GM23338 (cell line): ENCODE data around the gene JUNB. TPM values are rescaled to one million over a fixed set of nuclear protein-coding genes. Genes with fewer than 3 reads are reported as not detected.

Experiments used
- ATAC-seq: fragments of 200-7000 bp; cut with Tn5 transposase; 3 replicates; pipeline ENCODE4 v1.9.1; 2020
- DNase-seq: peaks from one replicate; pipeline ENCODE4 v3.0.0-alpha.2; 2015; ENCODE audit warnings: low spot score
- H2AFZ ChIP-seq: fragments of 200-600 bp; sonication (generic); 2 replicates; pipeline ENCODE4 v1.8.0; 2016; ENCODE audit warnings: antibody characterized with exemption, mild to moderate bottlenecking, moderate library complexity
- H3F3A ChIP-seq: fragments of 200-600 bp; sonication (generic); replicated peaks from 2 replicates; pipeline ENCODE4 v1.8.0; 2017; ENCODE audit warnings: antibody characterized with exemption, mixed run types, low read depth
- H3K27ac ChIP-seq: fragments of 200-600 bp; sonication (generic); 2 replicates; pipeline ENCODE4 v1.6.1; 2016; ENCODE audit warnings: low read depth
- H3K27me3 ChIP-seq: fragments of 200-600 bp; sonication (generic); 2 replicates; pipeline ENCODE4 v1.8.0; 2016; ENCODE audit warnings: mild to moderate bottlenecking, mixed run types, moderate library complexity; ENCODE audit not compliant: insufficient read depth
- H3K36me3 ChIP-seq: fragments of 200-600 bp; sonication (generic); 2 replicates; pipeline ENCODE4 v1.8.0; 2016; ENCODE audit warnings: mild to moderate bottlenecking; ENCODE audit not compliant: insufficient read depth
- H3K4me1 ChIP-seq: fragments of 200-600 bp; sonication (generic); 2 replicates; pipeline ENCODE4 v1.8.0; 2016; ENCODE audit warnings: mild to moderate bottlenecking, moderate library complexity; ENCODE audit not compliant: insufficient read depth
- H3K4me2 ChIP-seq: fragments of 200-600 bp; sonication (generic); 2 replicates; pipeline ENCODE4 v1.7.1; 2017; ENCODE audit warnings: mixed run types
- H3K4me3 ChIP-seq: fragments of 200-600 bp; sonication (generic); 2 replicates; pipeline ENCODE4 v1.6.1; 2016; ENCODE audit warnings: mixed run types
- H3K79me2 ChIP-seq: fragments of 200-600 bp; sonication (generic); replicated peaks from 2 replicates; pipeline ENCODE4 v1.8.0; 2017; ENCODE audit warnings: mild to moderate bottlenecking; ENCODE audit not compliant: insufficient read depth
- H3K9me2 ChIP-seq: fragments of 200-600 bp; sonication (generic); 2 replicates; pipeline ENCODE4 v1.8.0; 2017; ENCODE audit not compliant: insufficient read depth
- H4K20me1 ChIP-seq: fragments of 200-600 bp; sonication (generic); replicated peaks from 2 replicates; pipeline ENCODE4 v1.8.0; 2017; ENCODE audit warnings: mild to moderate bottlenecking; ENCODE audit not compliant: insufficient read depth
- H3K27ac Mint-ChIP-seq: 2 replicates; pipeline ENCODE4 v1.8.0; 2020; ENCODE audit warnings: inconsistent platforms, mild to moderate bottlenecking, moderate library complexity, mixed read lengths
- H3K27me3 Mint-ChIP-seq: 3 replicates; pipeline ENCODE4 v1.8.0; 2022; ENCODE audit warnings: low read depth, mild to moderate bottlenecking, moderate library complexity, mixed read lengths, inconsistent platforms; ENCODE audit not compliant: insufficient read depth, poor library complexity
- H3K36me3 Mint-ChIP-seq: 3 replicates; pipeline ENCODE4 v1.8.0; 2021; ENCODE audit warnings: low read depth, mild to moderate bottlenecking, inconsistent platforms, moderate library complexity, mixed read lengths
- H3K4me1 Mint-ChIP-seq: 3 replicates; pipeline ENCODE4 v1.8.0; 2020; ENCODE audit warnings: mild to moderate bottlenecking, inconsistent platforms, mixed read lengths
- H3K4me3 Mint-ChIP-seq: 3 replicates; pipeline ENCODE4 v1.8.0; 2021; ENCODE audit warnings: moderate library complexity, mild to moderate bottlenecking, inconsistent platforms, mixed read lengths
- H3K9me3 Mint-ChIP-seq: 3 replicates; pipeline ENCODE4 v1.8.0; 2020; ENCODE audit warnings: moderate library complexity, mild to moderate bottlenecking, inconsistent platforms, mixed read lengths
- CREB1 ChIP-seq: fragments of 250-450 bp; sonication (Bioruptor Pico); IDR thresholded peaks from 2 replicates; pipeline ENCODE4 v1.5.0; 2020; ENCODE audit warnings: low read depth, mild to moderate bottlenecking, moderate library complexity
- EZH2 ChIP-seq: fragments of 200-600 bp; sonication (generic); IDR thresholded peaks from one replicate; pipeline ENCODE4 v1.8.0; 2017; ENCODE audit warnings: antibody characterized with exemption, mild to moderate bottlenecking, low read depth; ENCODE audit not compliant: unreplicated experiment
- EZH2phosphoT487 ChIP-seq: fragments of 200-600 bp; sonication (generic); IDR thresholded peaks from one replicate; pipeline ENCODE4 v1.8.1; 2018; ENCODE audit warnings: antibody characterized with exemption; ENCODE audit not compliant: unreplicated experiment
- JUNB ChIP-seq: IDR thresholded peaks from one replicate; pipeline ENCODE4 v1.6.1; 2016; ENCODE audit warnings: antibody characterized with exemption; ENCODE audit not compliant: unreplicated experiment
- POLR2AphosphoS5 ChIP-seq: IDR thresholded peaks from 2 replicates; pipeline ENCODE4 v1.6.1; 2016; ENCODE audit warnings: antibody characterized with exemption, low read depth
- ZNF114 ChIP-seq: fragments of 250-450 bp; sonication (Bioruptor Pico); IDR thresholded peaks from 2 replicates; pipeline ENCODE4 v1.5.0; 2020; ENCODE audit warnings: mild to moderate bottlenecking, moderate library complexity
- polyA plus RNA-seq: library from polyadenylated mRNA; unstranded; fragments of >200 nt; fragmentation: Nextera tagmentation; extraction: Ambion mirVana; gene quantifications from 2 replicates; pipeline ENCODE4 v1.2.1, GENCODE V29; 2016
- total RNA-seq: library from RNA; depleted of rRNA; stranded (reverse); fragments of >200 nt; shearing (Covaris generic); gene quantifications from 2 replicates; pipeline ENCODE4 v1.2.3, GENCODE V29; 2014
- TF ChIP-seq, protein P1 (sequence below): IDR thresholded peaks from 2 replicates; pipeline ENCODE4 v1.6.1; 2016; ENCODE audit warnings: antibody characterized with exemption
- TF ChIP-seq, protein P2 (sequence below), 2 experiments: fragments of 200-600 bp in 1 of 2; sonication (generic) in 1 of 2; conservative IDR thresholded peaks; 2 replicates each; pipeline versions ENCODE4 v1.5.1 to v1.6.1; 2016 to 2017; ENCODE audit warnings: antibody characterized with exemption in 2 of 2, low read depth in 2 of 2, mild to moderate bottlenecking in 2 of 2, moderate library complexity in 1 of 2

JUNB gene
- total and polyA plus RNA-seq, 2 experiments from 2014 or later, result 7.7 to 20.2 TPM

DNA sequence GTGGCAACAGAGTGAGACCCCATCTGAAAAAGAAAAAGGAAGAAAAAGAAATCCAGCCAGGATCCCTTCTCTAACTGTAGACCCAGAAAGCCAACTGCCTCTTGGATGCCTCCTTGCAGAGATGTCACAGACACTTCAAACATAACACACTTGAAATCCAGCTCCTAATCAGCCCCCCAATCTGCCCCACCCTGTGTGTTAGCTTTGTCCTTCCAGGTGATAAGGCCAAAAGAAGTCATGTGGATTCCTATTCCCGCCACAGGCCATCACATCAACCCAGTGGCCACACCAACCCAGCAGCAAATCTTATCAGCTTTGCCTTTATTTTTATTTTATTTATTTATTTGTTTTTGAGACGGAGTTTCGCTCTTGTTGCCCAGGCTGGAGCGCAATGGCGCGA lies 31.6 kb upstream of the JUNB start:
- no peak overlapping the region for H3K4me3 Mint-ChIP-seq

DNA sequence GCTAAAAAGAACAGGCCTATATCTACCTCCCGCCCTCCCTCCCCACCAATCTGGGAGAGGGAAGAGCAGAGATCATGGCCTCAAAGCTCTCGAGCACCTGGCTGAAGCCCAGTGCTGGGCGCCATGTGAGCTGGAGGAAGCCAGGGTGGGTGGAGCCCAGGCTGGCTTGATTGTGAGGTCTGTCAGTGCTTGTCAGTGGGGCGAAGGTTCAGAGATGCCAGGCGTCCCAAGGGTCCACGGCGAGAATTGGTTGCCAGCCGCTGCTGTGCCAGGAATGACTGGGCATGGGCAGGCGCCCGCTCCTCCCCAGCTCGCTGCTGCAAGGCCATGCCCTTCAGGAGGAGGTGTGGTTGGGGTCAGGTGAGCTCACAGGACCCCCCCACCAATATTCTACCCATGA lies 28.2 kb upstream of the JUNB start:
- DNase-seq (no peak), ATAC-seq (no peak)
- Histone ChIP-seq H3K4me3 (no peak overlapping the region), H3F3A (peaks cover 17% of the 10 kb centered on the region), H3K79me2 (0 out of 2 replicates have a peak, but pooled peaks cover 3% of the 10 kb centered on the region), H3K4me1 (no peaks in the 10 kb centered on the region), H3K27me3 (no peaks in the 10 kb centered on the region), H2AFZ (no peak overlapping the region), H3K36me3 (0 out of 2 replicates have a peak, but pooled peaks cover 9% of the 10 kb centered on the region), H4K20me1 (peaks cover 4% of the 10 kb centered on the region; the same call in 1 of the 2 replicates), H3K9me2 (no peaks in the 10 kb centered on the region), H3K4me2 (no peak overlapping the region), H3K27ac (no peak overlapping the region)
- Mint-ChIP-seq H3K36me3 (peaks cover 58% of the 10 kb centered on the region), H3K9me3 (peaks cover 6% of the 10 kb centered on the region), H3K4me1 (peaks cover 8% of the 10 kb centered on the region; the same call in 2 of the 3 replicates), H3K4me3 (no peak overlapping the region), H3K27me3 (peaks cover 33% of the 10 kb centered on the region), H3K27ac (no peak overlapping the region)
- TF ChIP-seq ZNF114, result no peak
- TF ChIP-seq POLR2AphosphoS5, result no peak
- no peak for TF ChIP-seq JUNB
- TF ChIP-seq, protein P1, sequence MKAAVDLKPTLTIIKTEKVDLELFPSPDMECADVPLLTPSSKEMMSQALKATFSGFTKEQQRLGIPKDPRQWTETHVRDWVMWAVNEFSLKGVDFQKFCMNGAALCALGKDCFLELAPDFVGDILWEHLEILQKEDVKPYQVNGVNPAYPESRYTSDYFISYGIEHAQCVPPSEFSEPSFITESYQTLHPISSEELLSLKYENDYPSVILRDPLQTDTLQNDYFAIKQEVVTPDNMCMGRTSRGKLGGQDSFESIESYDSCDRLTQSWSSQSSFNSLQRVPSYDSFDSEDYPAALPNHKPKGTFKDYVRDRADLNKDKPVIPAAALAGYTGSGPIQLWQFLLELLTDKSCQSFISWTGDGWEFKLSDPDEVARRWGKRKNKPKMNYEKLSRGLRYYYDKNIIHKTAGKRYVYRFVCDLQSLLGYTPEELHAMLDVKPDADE, result no peak
- no peak for TF ChIP-seq CREB1 (CRISPR knock-in tag)

More for the DNA sequence above, 31.6 kb upstream of the JUNB start:
- Histone ChIP-seq H3K36me3 (0 out of 2 replicates have a peak, but pooled peaks cover 6% of the 10 kb centered on the region), H3K4me3 (no peak overlapping the region), H3K9me2 (no peaks in the 10 kb centered on the region), H2AFZ (no peak overlapping the region), H3K79me2 (no peaks in the 10 kb centered on the region), H3F3A (peaks cover 9% of the 10 kb centered on the region; the same call in 1 of the 2 replicates), H3K4me2 (no peak overlapping the region), H3K27ac (no peak overlapping the region), H3K4me1 (no peaks in the 10 kb centered on the region; the same call in 1 of the 2 replicates), H4K20me1 (0 out of 2 replicates have a peak, but pooled peaks cover 4% of the 10 kb centered on the region), H3K27me3 (no peaks in the 10 kb centered on the region)
- Mint-ChIP-seq H3K27me3 (peaks cover 26% of the 10 kb centered on the region), H3K9me3 (peaks cover 3% of the 10 kb centered on the region; the same call in 2 of the 3 replicates), H3K36me3 (peaks cover 36% of the 10 kb centered on the region), H3K27ac (no peak overlapping the region), H3K4me1 (peaks cover 6% of the 10 kb centered on the region; the same call in 2 of the 3 replicates)
- no peak for DNase-seq
- no peak for ATAC-seq
- TF ChIP-seq EZH2 (no peak), POLR2AphosphoS5 (no peak), EZH2phosphoT487 (no peak)
- TF ChIP-seq, protein P2, sequence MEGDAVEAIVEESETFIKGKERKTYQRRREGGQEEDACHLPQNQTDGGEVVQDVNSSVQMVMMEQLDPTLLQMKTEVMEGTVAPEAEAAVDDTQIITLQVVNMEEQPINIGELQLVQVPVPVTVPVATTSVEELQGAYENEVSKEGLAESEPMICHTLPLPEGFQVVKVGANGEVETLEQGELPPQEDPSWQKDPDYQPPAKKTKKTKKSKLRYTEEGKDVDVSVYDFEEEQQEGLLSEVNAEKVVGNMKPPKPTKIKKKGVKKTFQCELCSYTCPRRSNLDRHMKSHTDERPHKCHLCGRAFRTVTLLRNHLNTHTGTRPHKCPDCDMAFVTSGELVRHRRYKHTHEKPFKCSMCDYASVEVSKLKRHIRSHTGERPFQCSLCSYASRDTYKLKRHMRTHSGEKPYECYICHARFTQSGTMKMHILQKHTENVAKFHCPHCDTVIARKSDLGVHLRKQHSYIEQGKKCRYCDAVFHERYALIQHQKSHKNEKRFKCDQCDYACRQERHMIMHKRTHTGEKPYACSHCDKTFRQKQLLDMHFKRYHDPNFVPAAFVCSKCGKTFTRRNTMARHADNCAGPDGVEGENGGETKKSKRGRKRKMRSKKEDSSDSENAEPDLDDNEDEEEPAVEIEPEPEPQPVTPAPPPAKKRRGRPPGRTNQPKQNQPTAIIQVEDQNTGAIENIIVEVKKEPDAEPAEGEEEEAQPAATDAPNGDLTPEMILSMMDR (conservative IDR thresholded peaks at IDR 0.05; ENCODE audit: low read depth in 2 of 2), result no peak
- TF ChIP-seq, protein P1, result no peak
